GM21737 (cell line): ENCODE measurements around the gene NOTCH1.
"Not testable (repeated sequence)": the region's sequence is repeated elsewhere in the genome, so short reads cannot be mapped to it uniquely, and the experiment has no call there.

Source experiments
- ATAC-seq: cut with Tn5 transposase; IDR thresholded peaks from one replicate; pipeline ENCODE4 v1.9.1; 2021; ENCODE audit warnings: mild to moderate bottlenecking, moderate library complexity; ENCODE audit not compliant: unreplicated experiment

The NOTCH1 gene

DNA sequence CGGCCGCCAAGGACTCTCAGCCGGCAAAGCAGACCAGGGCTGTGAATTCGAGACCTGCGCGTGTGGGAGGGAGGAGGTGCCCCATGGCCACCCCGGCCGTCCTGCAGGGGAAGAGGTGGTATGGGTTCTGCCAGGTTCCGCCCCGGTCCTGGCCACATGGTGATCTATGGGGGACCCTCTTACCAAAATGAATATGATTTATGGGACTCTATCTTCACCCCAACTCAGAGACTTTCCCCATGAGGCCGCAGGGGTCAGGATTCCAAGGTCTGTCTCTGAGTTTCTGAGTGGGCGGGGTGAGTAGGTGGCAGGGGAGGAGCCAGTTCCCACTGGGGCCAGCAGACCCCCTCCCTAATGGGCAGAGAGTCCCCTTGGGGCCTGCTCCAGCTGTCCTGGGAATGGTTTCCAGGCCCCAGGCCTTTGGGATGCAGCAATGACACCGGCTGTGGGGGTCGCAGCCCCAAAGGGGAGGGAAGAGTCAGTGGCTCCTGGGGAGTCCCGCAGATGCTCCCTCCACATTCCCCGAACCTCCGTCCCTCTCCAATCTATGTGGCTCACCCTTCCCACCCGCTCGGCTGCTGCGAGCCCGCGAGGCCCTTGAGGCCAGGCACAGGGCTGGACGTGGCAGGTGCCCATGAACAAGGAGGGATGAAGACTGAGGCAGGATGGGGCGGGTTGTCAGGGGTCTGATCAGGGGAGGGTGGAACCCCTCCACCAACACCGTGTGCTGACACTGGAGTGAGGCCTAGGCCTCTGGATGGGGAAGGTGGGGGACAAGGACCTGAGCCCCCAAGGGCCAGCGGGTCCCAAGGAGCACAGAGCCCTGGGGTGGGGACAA lies 20.1 kb upstream of the NOTCH1 start:
- no peak for ATAC-seq

DNA sequence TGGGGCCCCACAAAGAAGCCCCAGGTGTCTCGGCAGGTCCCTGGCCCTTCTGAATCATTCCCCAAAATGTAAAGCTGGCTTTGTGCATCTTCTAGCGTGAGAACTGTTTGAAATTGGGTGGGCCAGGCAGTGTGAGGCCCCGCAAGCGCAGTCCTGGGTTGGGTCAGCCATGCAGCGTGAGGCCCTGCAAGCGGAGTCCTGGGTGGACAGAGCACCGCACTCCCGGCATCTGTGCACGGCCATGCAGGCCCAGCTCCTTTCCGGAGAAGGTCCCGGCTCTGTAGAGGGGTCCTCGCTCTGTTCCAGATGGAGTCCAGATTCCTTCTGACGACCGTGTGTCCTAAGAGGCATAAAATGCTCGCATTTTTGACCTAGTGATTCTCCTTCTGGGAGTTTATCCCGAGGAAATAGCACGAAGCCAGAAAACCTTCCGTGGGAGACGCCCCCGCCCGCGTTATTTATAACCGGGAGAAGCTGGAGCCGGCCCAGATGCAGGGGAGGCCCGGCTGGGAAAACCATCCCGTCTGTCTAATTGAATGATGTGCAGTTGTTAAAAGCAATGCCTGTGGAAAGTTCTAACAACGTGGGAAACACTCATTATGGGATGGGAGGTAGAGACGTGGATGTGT lies 19.4 kb upstream of the NOTCH1 start:
- no peak for ATAC-seq

DNA sequence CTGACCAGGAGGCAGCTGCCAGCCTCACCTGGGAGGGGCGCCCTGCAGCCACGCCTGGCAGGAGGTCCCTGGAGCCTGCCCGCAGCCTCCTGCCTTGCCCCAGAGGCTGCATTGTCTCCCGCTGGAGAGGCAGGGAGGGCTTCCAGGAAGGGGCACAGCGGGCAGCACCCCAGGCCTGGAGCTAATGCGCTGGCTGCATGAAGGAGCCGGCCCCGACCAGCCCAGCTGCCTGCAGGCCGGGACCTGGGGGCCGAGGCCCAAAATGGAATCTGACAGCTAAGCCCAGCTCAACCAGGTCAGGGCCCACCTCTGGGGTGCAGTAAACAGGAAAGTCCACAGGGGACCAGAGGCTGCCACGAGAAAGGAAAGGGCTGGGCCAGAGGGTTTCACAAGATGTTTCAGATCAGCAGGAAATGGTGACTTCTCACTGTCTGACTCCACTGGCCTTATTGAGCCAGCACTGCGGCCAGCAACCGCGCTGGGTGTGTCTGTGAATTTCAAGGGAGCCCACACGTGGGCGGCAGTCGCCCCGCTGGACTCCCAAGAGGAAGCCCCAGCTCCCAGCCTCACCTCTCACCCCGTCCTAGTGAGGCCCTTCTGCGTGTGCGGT lies 18.6 kb upstream of the NOTCH1 start:
- ATAC-seq: peak; percentile 65

DNA sequence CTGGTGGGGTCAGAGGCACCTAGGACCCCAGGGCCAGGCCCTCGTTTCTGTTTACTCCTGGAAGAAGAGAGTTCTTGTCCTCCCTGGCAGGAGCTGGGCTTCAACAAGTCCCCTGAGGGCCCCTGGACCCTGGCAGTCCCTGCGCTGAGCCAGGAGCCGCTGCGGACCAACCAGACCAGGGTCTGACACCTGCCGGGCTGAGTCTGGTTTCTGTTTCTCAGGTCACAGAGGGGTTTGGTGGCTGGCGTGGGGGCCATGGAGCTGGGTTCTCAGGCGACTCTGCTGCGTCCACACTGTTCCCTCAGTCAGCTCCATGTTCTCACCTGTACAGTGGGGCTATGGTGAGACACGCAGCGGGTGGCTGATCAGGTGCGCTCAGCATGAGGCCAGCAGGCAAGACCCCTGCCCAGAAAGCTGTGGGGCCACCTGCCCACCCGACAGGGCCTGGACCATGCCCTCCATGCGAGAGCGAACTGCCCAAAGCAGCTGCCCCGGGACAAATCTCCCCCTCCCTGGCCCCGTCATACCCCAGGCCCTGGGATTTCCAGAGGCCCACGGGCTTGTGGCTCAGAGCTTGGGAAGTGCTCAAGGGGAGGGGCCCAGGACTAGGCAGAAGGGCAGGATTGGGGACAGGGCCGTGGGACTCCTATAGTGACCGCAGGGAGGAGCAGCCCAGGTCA lies 17.9 kb upstream of the NOTCH1 start:
- no peak for ATAC-seq

DNA sequence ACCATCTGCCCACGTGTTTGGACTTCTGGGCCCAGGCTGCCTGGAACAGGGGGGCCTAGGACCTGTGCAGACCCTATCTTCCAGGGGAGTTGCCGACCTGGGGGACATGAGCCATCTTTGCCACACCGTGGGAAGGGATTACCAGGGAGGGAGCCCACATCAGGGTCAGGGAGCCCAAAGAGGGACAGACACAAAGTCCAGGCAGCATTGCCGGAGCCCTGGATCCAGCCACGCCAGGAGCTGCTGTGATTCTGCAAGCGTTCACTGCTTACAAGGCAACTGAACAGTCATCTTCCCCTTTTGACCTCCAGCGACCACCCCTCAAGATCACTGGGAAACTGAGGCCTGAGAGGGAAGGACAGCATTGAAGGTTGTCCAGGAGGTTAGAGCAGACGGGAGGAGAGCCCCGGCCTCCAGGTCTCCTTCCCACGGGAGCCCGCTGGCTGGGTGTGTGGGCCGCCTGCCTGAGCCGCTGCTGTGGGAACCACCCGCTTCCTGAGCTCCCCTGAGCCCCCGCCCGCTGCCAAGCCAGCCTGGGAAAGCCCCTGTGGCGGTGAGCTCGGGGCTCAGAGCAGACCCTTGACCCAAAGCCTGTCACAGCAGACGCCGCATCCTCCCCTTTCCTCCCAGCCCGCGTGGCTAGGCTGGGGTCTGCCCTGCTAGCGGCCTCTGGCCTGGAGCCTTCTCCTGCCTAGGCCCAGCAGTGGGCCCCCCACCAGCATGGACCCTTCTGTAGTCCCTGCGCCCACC lies 17.1 kb upstream of the NOTCH1 start:
- no peak for ATAC-seq

DNA sequence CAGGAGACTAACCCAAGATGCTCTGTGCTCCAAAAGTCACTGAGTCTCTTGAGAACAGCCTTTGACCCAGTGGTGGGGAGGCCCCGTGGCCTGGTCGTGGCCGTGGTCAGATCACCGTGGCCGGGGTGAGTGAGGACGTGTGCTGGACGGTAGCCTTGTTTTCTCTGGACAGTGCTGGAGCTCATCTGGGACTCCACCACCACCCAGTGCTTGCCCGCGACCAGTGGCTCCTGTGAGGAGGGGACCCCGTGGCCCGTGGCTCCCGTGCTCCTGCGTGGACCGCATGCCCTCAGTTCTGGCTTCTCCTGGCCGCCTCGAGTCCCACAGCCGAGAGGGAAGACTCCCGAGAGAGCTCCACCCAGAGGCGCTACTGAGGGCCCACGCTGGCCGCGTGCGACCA lies 15.9 kb upstream of the NOTCH1 start:
- no peak for ATAC-seq

DNA sequence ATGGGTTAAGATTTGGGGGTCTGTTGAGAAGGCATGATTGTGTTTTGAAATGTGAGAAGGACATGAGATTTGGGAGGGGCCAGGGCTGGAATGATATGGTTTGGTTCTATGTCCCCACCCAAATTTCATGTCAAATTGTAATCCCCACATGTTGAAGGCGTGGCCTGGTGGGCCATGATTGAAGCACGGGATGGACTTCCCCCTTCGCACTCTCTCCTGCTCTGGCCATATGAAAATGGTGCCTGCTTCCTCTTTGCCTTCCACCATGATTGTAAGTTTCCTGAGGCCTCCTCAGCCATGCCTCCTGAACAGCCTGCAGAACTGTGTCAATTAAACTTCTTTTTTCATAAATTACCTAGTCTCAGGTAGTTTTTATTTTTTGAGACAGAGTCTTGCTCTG lies 14.7 kb upstream of the NOTCH1 start:
- ATAC-seq: no peak

DNA sequence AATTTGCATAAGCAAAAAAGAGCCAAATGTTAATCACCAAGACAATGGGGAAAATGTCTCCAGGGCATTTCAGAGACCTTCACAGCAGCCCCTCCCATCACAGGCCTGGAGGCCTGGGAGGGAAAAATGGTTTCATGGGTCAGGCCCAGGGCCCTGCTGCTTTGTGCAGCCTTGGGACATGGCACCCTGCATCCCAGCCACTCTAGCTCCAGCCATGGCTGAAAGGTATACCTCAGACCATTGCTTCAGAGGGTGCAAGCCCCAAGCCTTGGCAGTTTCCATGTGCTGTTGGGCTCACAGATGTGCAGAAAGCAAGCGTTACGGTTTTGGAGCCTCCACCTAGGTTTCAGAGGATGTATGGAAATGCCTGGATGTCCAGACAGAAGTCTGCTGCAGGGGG lies 13.5 kb upstream of the NOTCH1 start:
- ATAC-seq: not testable (repeated sequence)

DNA sequence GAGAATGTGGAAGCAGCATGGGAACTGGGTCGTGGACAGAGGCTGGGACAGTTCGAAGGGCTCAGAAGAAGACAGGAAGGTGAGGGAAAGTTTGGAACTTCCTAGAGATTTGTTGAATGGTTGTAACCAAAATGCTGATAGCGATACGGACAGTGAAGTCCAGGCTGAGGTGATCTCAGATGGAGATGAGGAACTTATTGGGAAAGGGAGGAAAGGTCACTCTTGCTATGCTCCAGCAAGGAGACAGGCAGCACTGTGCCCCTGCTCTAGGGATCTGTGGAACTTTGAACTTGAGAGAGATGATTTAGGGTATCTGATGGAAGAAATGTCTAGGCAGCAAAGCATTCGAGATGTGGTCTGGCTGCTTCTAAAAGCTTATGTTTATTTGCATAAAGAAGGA lies 13.0 kb upstream of the NOTCH1 start:
- ATAC-seq: not testable (repeated sequence)

DNA sequence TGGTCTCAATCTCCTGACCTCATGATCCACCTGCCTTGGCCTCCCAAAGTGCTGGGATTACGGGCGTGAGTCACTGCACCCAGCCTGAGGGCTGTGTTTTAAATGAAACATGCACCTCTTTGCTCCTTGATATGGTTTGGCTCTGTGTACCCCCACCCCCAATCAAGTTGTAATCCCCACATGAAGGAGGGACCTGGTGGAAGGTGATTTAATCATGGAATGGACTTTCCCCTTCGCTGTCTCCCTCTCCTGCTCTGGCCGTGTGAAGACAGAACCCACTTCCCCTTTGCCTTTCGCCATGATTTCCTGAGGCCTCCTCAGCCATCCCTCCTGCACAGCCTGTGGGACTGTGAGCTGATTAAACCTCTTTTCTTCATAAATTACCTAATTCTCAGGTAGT lies 12.5 kb upstream of the NOTCH1 start:
- no peak for ATAC-seq

DNA sequence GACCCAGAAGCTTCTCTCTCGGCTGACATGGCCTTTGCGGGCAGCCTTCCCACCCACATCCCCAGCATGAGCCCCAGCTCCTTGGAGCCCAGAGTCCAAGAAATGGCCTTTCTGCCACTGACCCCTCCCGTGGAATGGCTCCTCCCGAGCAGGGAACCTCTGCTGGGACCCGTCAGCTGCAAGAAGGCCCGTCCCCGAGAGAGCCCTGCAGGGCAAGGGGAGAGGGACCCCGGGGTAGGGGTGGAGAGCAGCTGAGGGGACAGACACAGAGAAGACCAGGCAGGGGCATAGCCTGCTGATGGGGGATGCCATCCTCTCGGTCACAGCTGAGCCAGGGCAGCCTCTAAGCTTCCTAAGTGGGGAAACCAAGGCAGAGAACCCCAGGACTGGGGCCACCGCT lies 11.2 kb upstream of the NOTCH1 start:
- no peak for ATAC-seq

DNA sequence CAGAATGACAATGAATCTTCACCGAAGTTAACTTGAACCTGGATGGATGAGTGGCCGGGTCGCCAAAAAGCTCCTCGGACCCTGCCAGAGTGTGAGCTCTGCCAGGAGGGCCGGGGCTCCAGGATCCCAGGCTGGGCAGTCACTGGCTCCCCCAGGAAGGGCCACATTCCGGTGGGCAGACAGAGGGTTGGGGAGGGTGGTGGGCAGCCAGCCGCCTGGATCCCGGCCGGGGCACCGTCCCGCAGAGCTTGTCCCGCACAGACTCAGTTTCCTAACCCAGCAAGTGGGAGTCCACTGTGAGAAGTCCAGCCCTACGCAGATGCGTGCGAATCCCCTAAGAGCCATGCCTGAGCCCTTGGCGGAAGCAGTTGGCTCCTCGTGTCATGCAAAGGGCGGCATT lies 10.3 kb upstream of the NOTCH1 start:
- no peak for ATAC-seq

DNA sequence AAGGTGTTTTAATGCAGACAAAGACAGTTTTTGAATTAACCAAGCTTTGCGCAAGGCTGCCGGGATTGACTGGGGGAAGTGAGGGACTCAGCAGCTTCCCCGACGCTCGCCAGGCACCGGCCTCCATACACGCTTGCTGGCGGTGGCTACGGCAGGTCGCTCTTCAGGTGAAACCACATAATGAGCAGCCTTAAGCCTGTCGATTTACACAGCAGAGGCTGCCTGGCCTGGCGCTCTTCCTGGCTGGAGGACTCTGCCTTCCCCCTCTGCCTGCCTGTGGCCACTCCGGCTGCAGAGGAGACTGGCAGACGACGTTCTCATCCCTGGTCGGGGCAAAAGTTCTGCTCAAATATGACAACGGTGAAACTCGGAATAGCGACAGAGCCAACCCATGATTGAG lies 9.0 kb upstream of the NOTCH1 start:
- no peak for ATAC-seq

DNA sequence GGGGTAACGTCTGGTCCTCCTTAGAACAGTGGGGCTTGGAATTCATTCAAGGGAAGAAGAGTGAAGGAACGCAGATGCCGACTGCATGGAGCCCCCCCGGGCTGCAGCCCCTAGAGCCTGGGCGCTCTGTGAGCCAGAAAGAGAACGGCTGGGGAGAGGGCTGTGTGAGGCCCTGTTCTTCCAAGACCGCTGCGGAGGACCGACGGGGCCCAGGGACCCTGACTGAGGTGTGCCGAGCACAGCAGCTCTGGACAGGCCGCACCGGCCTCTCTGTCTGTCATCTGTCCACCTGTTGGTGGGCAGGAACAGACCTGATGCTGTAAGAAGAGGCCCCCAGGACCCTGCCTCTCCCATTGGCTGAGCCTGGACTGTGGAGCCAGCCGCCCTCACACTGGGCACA lies 7.7 kb upstream of the NOTCH1 start:
- no peak for ATAC-seq

DNA sequence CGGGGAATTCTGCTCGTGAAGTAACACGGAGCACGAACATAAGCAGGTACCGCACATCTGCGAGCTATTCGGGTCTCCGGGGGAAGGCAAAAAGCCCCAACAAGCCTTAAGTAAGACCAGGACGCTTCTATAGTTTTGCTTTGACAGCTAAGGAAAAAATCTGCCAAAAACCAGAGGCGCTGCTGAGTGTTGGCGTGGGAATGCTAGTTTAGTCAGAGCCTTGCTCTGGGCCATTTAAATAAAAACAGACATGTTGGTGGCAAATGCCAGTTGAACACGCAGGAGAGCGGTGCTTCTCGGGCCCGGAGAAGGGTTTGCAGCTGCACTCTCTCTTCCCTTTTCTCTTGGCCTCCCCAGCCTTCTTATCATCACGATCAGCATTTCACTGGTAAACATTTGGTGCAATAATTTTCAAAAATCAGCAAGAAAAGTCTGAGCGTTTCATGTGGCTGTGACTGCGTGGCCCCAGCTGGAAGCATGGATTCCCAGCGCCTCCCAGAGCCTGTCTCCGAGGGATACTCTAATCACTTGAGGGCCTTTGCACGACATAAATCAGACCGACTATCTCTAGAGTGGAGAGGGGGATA lies 6.4 kb upstream of the NOTCH1 start:
- ATAC-seq: no peak

DNA sequence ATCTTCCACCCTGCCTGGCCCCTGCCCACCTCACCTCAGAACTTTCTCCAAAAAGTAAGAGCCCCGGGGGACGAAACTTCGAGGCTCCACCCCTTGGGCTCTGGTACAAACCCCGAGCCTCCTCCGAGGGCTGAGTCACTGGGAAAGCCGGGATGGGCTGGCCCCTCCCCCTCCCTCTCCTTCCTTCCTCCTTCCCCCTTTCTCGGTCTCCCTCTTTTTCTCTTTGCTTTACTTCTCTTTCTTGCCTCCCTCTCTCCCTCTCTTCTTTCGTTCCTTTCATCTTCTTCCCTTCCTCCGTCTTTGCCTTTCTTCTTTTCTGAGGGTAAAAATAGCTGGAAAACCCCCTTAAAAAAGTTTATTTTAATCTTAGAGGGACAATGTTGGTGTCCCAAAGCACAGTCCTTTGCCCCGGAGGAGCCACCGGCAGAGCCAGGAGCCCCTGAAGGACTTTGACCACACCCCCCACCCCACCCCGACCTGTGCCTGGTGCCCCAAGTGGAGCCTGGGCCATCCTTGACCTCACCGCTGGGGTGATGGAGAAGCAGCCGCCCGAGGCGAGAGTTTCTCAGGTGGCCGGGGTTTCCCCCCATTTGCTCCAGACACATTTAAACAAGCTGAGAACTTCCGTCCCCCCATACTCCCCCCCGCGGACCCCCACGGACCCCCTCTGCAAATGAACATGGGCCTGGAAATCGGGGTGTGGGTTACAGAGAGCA lies 5.7 kb upstream of the NOTCH1 start:
- ATAC-seq: no peak

DNA sequence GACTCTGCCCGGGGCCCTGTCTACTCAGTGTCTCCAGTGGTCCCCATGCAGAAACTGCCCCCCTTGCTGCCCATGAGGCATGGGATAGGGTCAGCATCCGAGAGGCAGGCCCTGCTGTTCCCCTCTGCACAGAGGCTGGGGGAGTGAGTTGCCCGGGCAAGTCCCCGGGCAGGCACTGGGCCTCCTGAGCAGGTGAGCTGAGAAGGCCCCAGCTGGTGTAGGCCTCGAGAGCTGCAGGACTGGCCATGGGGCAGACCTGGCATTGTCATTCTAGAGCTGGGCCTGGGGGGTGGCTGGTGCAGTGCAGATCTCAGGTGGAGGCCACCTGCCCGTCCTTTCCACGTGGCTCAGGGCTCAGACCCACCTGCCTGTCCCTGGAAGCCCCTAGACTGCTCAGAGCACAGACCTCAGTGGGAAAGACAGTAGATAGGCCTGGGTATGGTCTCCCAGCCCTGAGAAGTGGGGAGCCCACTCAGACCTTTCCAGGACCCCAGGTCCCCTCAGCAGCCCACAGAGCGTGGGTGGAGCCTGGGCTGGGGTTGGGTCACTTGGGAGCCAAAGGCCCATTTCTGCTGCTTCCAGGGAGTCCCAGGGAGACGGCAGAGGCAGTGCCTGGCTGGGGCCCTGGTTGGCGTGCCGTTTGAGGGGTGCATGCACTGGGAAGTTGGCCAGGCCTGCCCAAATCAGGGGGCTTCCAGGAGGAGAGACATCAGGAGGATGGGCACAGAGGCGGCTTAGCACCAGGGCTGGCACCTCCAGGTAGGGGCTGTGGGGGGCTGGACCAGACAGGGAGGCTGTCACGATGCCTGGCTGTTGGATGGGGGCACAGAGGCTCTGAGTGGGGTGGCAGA lies 4.8 kb upstream of the NOTCH1 start:
- no peak for ATAC-seq

DNA sequence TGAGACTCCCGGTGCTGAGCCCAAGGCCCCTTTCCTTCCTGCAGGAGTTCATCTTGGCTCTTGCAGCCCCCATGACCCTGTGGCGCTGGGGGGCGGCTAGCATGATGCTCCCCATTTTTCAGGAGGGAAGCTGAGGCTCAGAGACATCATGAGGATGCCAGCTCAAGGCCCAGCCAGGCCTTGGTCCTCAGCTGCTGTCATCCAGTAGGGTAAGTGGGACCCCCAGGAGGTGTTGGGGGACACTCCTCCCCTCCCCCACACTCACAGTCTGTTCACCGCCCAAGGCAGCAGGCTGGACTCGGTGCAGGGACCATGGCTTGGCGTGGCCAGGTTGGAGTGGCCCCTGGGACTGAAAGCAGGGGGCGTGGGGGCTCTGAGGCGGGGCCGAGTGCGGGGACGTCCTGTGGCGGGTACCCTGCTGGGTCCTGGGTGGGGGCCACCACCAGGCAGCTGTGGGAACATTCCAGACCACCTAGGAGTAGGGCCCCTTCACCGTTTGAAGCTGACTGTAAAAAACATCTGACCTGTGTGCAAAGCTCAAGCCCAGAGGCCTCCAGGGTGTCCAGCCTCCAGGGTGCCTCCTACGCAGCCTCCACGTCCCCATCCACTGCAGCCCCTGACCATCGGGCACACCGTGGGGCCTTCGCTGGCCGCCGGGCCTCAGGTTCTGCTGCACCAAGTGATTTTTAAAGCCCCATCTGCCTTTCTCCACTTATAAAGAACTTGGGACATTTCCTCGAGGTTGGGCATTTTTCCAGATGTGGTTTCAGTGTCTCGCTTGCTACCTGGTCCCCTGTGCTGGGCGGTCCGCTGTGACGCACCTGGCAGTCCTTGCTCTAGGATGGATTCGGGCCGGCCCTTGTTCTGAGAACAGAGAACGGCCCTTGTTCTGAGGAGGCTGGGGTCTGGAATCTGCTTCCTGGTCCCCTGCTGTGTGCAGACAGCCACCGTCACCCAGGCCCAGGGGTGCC lies 3.4 kb upstream of the NOTCH1 start:
- no peak for ATAC-seq
